LNCaP clone FGC (cell line): ENCODE data around the gene SYTL3.
"Not testable (repeated sequence)": the region's sequence is repeated elsewhere in the genome, so short reads cannot be mapped to it uniquely, and the experiment has no call there.

ENCODE experiments used
- DNase-seq: peaks from one replicate; pipeline ENCODE4 v3.0.0-alpha.2; 2011; ENCODE audit warnings: low read depth
- H3K4me3 ChIP-seq: 2 replicates; pipeline ENCODE4 v1.5.1; 2011; ENCODE audit warnings: mild to moderate bottlenecking, low read depth, low read length, control low read depth
- CTCF ChIP-seq: IDR thresholded peaks from 2 replicates; pipeline ENCODE4 v1.5.1; 2012; ENCODE audit warnings: mild to moderate bottlenecking; ENCODE audit not compliant: control insufficient read depth, insufficient read depth; ENCODE audit errors: extremely low read depth

The SYTL3 gene

GRCh38 chr6:158694913-158695312 lies 45.1 kb downstream of the SYTL3 start:
- DNase-seq, result no peak
- no peak overlapping the region for H3K4me3 ChIP-seq
- TF ChIP-seq CTCF, result no peak

GRCh38 chr6:158697811-158698210 lies 48.0 kb downstream of the SYTL3 start:
- DNase-seq, result no peak
- TF ChIP-seq CTCF, result no peak

GRCh38 chr6:158698931-158699330 lies 49.1 kb downstream of the SYTL3 start:
- no peak overlapping the region for H3K4me3 ChIP-seq
- no peak for TF ChIP-seq CTCF
- DNase-seq, result no peak

More at GRCh38 chr6:158697811-158698210, 48.0 kb downstream of the SYTL3 start:
- H3K4me3 ChIP-seq, result no peak overlapping the region

- not testable (repeated sequence) for H3K4me3 ChIP-seq, DNase-seq
Observed at GRCh38 chr6:158701268-158701667, 51.4 kb downstream of the SYTL3 start.

- TF ChIP-seq CTCF, result no peak
- DNase-seq, result no peak
- H3K4me3 ChIP-seq, result no peak overlapping the region
Observed at GRCh38 chr6:158703111-158703836, 53.4 kb downstream of the SYTL3 start.

- H3K4me3 ChIP-seq, result peak overlapping the region; percentile 33; the same call in 1 of the 2 replicates
- peak; percentile 81 for TF ChIP-seq CTCF
- DNase-seq, result no peak
Observed at GRCh38 chr6:158703837-158704822, 54.3 kb downstream of the SYTL3 start.
